GM18867 (cell line): Measurements from ENCODE around the gene TMEM178B.
"Not testable (repeated sequence)": the region's sequence is repeated elsewhere in the genome, so short reads cannot be mapped to it uniquely, and the experiment has no call there.

ENCODE experiments used
- ATAC-seq: cut with Tn5 transposase; IDR thresholded peaks from one replicate; pipeline ENCODE4 v1.9.1; 2021; ENCODE audit warnings: mild to moderate bottlenecking, moderate library complexity; ENCODE audit not compliant: unreplicated experiment

The TMEM178B gene

GRCh38 chr7:141133646-141134045 lies 59.8 kb downstream of the TMEM178B start:
- ATAC-seq, result no peak

- no peak for ATAC-seq
These were observed 68.2 kb downstream of the TMEM178B start for GRCh38 chr7:141142058-141142457.

GRCh38 chr7:141144921-141145629 lies 71.2 kb downstream of the TMEM178B start:
- ATAC-seq, result no peak

- no peak for ATAC-seq
These were observed 71.7 kb downstream of the TMEM178B start for GRCh38 chr7:141145630-141145982.

- ATAC-seq, result no peak
These were observed 73.6 kb downstream of the TMEM178B start for GRCh38 chr7:141147482-141147881.

- no peak for ATAC-seq
These were observed 76.6 kb downstream of the TMEM178B start for GRCh38 chr7:141150465-141150864.

- ATAC-seq, result no peak
These were observed 77.9 kb downstream of the TMEM178B start for GRCh38 chr7:141151746-141152145.

GRCh38 chr7:141153231-141153630 lies 79.4 kb downstream of the TMEM178B start:
- ATAC-seq, result no peak

- no peak for ATAC-seq
These were observed 80.4 kb downstream of the TMEM178B start for GRCh38 chr7:141154131-141154732.

- no peak for ATAC-seq
These were observed 82.5 kb downstream of the TMEM178B start for GRCh38 chr7:141156407-141156806.

- ATAC-seq, result no peak
These were observed 83.4 kb downstream of the TMEM178B start for GRCh38 chr7:141157138-141157765.

- ATAC-seq, result peak; percentile 89
These were observed 84.7 kb downstream of the TMEM178B start for GRCh38 chr7:141158561-141158960.

- ATAC-seq, result no peak
These were observed 86.5 kb downstream of the TMEM178B start for GRCh38 chr7:141160246-141160860.

GRCh38 chr7:141161550-141162535 lies 88.0 kb downstream of the TMEM178B start:
- no peak for ATAC-seq

- no peak for ATAC-seq
These were observed 91.7 kb downstream of the TMEM178B start for GRCh38 chr7:141165521-141165920.

- ATAC-seq, result no peak
These were observed 93.1 kb downstream of the TMEM178B start for GRCh38 chr7:141166926-141167325.

GRCh38 chr7:141167381-141167964 lies 93.6 kb downstream of the TMEM178B start:
- no peak for ATAC-seq

- not testable (repeated sequence) for ATAC-seq
These were observed 95.3 kb downstream of the TMEM178B start for GRCh38 chr7:141169157-141169556.

- ATAC-seq, result not testable (repeated sequence)
These were observed 101.9 kb downstream of the TMEM178B start for GRCh38 chr7:141175728-141176127.

- ATAC-seq, result not testable (repeated sequence)
These were observed 103.3 kb downstream of the TMEM178B start for GRCh38 chr7:141177120-141177519.
